H9 (cell line): ENCODE data around the gene PMF1. TPM values are rescaled to one million over a fixed set of nuclear protein-coding genes. Genes with fewer than 3 reads are reported as not detected.
A peak's percentile ranks its signal among the peaks of the same experiment; 100 is the strongest.

Experiments used
- DNase-seq: peaks from one replicate; pipeline ENCODE4 v3.0.0-alpha.2; 2017
- H2AFZ ChIP-seq: one replicate; pipeline ENCODE4 v1.6.1; 2013; ENCODE audit warnings: mild to moderate bottlenecking, low read length, control low read depth, moderate library complexity
- H2AK5ac ChIP-seq: 2 replicates; pipeline ENCODE4 v1.6.1; 2013; ENCODE audit warnings: low read length, control low read depth, mixed read lengths; ENCODE audit not compliant: insufficient read length
- H2BK120ac ChIP-seq: one replicate; pipeline ENCODE4 v1.6.1; 2013; ENCODE audit warnings: low read depth, mild to moderate bottlenecking, low read length, control low read depth, inconsistent platforms; ENCODE audit not compliant: poor library complexity, severe bottlenecking
- H2BK12ac ChIP-seq: 2 replicates; pipeline ENCODE4 v1.6.1; 2013; ENCODE audit warnings: low read length, control low read depth, mixed read lengths, low read depth; ENCODE audit not compliant: insufficient read length
- H2BK15ac ChIP-seq: 2 replicates; pipeline ENCODE4 v1.6.1; 2013; ENCODE audit warnings: low read depth, low read length, control low read depth
- H2BK20ac ChIP-seq: one replicate; pipeline ENCODE4 v1.6.1; 2013; ENCODE audit warnings: low read depth, mild to moderate bottlenecking, low read length, control low read depth, inconsistent platforms; ENCODE audit not compliant: poor library complexity, severe bottlenecking
- H2BK5ac ChIP-seq: 2 replicates; pipeline ENCODE4 v1.6.1; 2013; ENCODE audit warnings: low read length, control low read depth, mixed read lengths; ENCODE audit not compliant: insufficient read length
- H3K14ac ChIP-seq: 2 replicates; pipeline ENCODE4 v1.6.1; 2013; ENCODE audit warnings: low read length, control low read depth; ENCODE audit not compliant: insufficient read depth
- H3K18ac ChIP-seq: 2 replicates; pipeline ENCODE4 v1.6.1; 2013; ENCODE audit warnings: low read depth, mild to moderate bottlenecking, mixed read lengths, low read length, control low read depth; ENCODE audit not compliant: insufficient read length
- H3K23ac ChIP-seq: 2 replicates; pipeline ENCODE4 v1.6.1; 2013; ENCODE audit warnings: low read length, control low read depth, mixed read lengths, low read depth; ENCODE audit not compliant: insufficient read length
- H3K23me2 ChIP-seq: 2 replicates; pipeline ENCODE4 v1.6.1; 2013; ENCODE audit warnings: low read depth, mild to moderate bottlenecking, mixed read lengths, low read length, control low read depth; ENCODE audit not compliant: insufficient read length, poor library complexity, severe bottlenecking
- H3K27ac ChIP-seq: 2 replicates; pipeline ENCODE4 v1.5.1; 2013; ENCODE audit warnings: low read length, control low read depth, mixed read lengths, low read depth; ENCODE audit not compliant: insufficient read length
- H3K27me3 ChIP-seq: 2 replicates; pipeline ENCODE4 v1.6.1; 2013; ENCODE audit warnings: low read length, control low read depth, inconsistent platforms; ENCODE audit not compliant: insufficient read depth
- H3K4ac ChIP-seq: 2 replicates; pipeline ENCODE4 v1.6.1; 2013; ENCODE audit warnings: low read depth, mild to moderate bottlenecking, control low read depth, inconsistent platforms, low read length, moderate library complexity
- H3K4me1 ChIP-seq: 2 replicates; pipeline ENCODE4 v1.6.1; 2013; ENCODE audit warnings: low read length, control low read depth, inconsistent platforms; ENCODE audit not compliant: insufficient read depth
- H3K4me2 ChIP-seq: 2 replicates; pipeline ENCODE4 v1.6.1; 2013; ENCODE audit warnings: low read length, control low read depth, mixed read lengths; ENCODE audit not compliant: insufficient read length, insufficient read depth
- H3K56ac ChIP-seq: 2 replicates; pipeline ENCODE4 v1.6.1; 2013; ENCODE audit warnings: low read depth, mild to moderate bottlenecking, mixed read lengths, low read length, control low read depth; ENCODE audit not compliant: insufficient read length
- H3K79me1 ChIP-seq: 2 replicates; pipeline ENCODE4 v1.6.1; 2013; ENCODE audit warnings: low read depth, mild to moderate bottlenecking, moderate library complexity, low read length, control low read depth, inconsistent platforms; ENCODE audit not compliant: insufficient read depth, poor library complexity, severe bottlenecking
- H3K79me2 ChIP-seq: 2 replicates; pipeline ENCODE4 v1.6.1; 2013; ENCODE audit warnings: low read length, control low read depth, inconsistent platforms; ENCODE audit not compliant: insufficient read depth
- H3K9ac ChIP-seq: 2 replicates; pipeline ENCODE4 v1.6.1; 2013; ENCODE audit warnings: low read length, control low read depth, mixed read lengths; ENCODE audit not compliant: insufficient read length; ENCODE audit errors: extremely low read depth
- H3K9me3 ChIP-seq: one replicate; pipeline ENCODE4 v1.6.1; 2013; ENCODE audit warnings: low read depth, low read length, inconsistent platforms; ENCODE audit not compliant: control insufficient read depth
- H3T11ph ChIP-seq: one replicate; pipeline ENCODE4 v1.6.1; 2013; ENCODE audit warnings: mild to moderate bottlenecking, low read length, control low read depth, inconsistent platforms
- H4K20me1 ChIP-seq: one replicate; pipeline ENCODE4 v1.6.1; 2013; ENCODE audit not compliant: control insufficient read depth, insufficient read length, insufficient read depth
- H4K5ac ChIP-seq: 2 replicates; pipeline ENCODE4 v1.6.1; 2013; ENCODE audit warnings: low read depth, mild to moderate bottlenecking, mixed read lengths, low read length, control low read depth; ENCODE audit not compliant: insufficient read length
- H4K8ac ChIP-seq: replicated peaks from 2 replicates; pipeline ENCODE4 v1.6.1; 2013; ENCODE audit warnings: low read length, control low read depth, mixed read lengths, low read depth; ENCODE audit not compliant: insufficient read length
- H4K91ac ChIP-seq: 2 replicates; pipeline ENCODE4 v1.6.1; 2013; ENCODE audit warnings: low read depth, mild to moderate bottlenecking, moderate library complexity, mixed read lengths, low read length, control low read depth; ENCODE audit not compliant: insufficient read length
- H3K27ac Mint-ChIP-seq, 3 experiments: 2 replicates in 2 of 3; 3 replicates in 1 of 3; pipeline ENCODE4 v1.8.0; 2020 to 2021; ENCODE audit warnings: mixed read lengths in 3 of 3, mild to moderate bottlenecking in 1 of 3, moderate library complexity in 1 of 3
- H3K27me3 Mint-ChIP-seq: 2 replicates; pipeline ENCODE4 v1.8.0; 2021; ENCODE audit warnings: low read depth, mild to moderate bottlenecking, moderate library complexity, mixed read lengths
- H3K36me3 Mint-ChIP-seq, 3 experiments: 2 replicates in 2 of 3; 3 replicates in 1 of 3; pipeline ENCODE4 v1.8.0; 2020 to 2021; ENCODE audit warnings: low read depth in 3 of 3, mixed read lengths in 3 of 3; ENCODE audit not compliant: insufficient read depth in 1 of 3
- H3K4me1 Mint-ChIP-seq, 2 experiments: 2 replicates each; pipeline ENCODE4 v1.8.0; 2020; ENCODE audit warnings: mixed read lengths in 2 of 2
- H3K4me3 Mint-ChIP-seq, 2 experiments: 2 replicates in 1 of 2; 3 replicates in 1 of 2; pipeline ENCODE4 v1.8.0; 2020 to 2021; ENCODE audit warnings: mild to moderate bottlenecking in 2 of 2, mixed read lengths in 2 of 2, moderate library complexity in 1 of 2
- H3K9me3 Mint-ChIP-seq, 2 experiments: 2 replicates in 1 of 2; 3 replicates in 1 of 2; pipeline ENCODE4 v1.8.0; 2020; ENCODE audit warnings: mild to moderate bottlenecking in 2 of 2, mixed read lengths in 2 of 2, moderate library complexity in 1 of 2
- CTCF ChIP-seq: fragments of 200-600 bp; sonication (generic); conservative IDR thresholded peaks from 3 replicates; pipeline ENCODE4 v1.8.0; 2021; ENCODE audit warnings: antibody characterized with exemption, mild to moderate bottlenecking
- WGBS: extraction: QIAGEN DNeasy Blood & Tissue Kit; methylation state at CpG from one replicate; pipeline ENCODE4 v1.1.7; 2013; ENCODE audit warnings: missing lambda C conversion rate, low lambda C conversion rate, mixed read lengths; ENCODE audit not compliant: insufficient read length; ENCODE audit errors: extremely low coverage; 5-methylcytosine and 5-hydroxymethylcytosine counted together
- total RNA-seq: library from RNA; stranded (reverse); gene quantifications from 2 replicates; pipeline ENCODE4 v1.2.1, GENCODE V29; 2021

PMF1 gene
- total RNA-seq, 1 experiment from 2014 or later = 136 TPM

GRCh38 chr1:156245451-156246232, 32.8 kb downstream of the PMF1 start:
- no peak overlapping the region for H3K9ac ChIP-seq

More at GRCh38 chr1:156245451-156246232, 32.8 kb downstream of the PMF1 start:
- Histone ChIP-seq H2AK5ac (no peak overlapping the region), H3K18ac (no peak overlapping the region), H2BK15ac (no peak overlapping the region), H3K27ac (no peak overlapping the region), H3K79me1 (no peaks in the 10 kb centered on the region), H2BK20ac (no peak overlapping the region), H3K56ac (no peak overlapping the region), H2AFZ (no peak overlapping the region), H2BK5ac (no peak overlapping the region), H3K27me3 (no peaks in the 10 kb centered on the region), H4K8ac (no peak overlapping the region), H4K20me1 (no peaks in the 10 kb centered on the region), H3K9me3 (no peaks in the 10 kb centered on the region), H3K79me2 (no peaks in the 10 kb centered on the region), H4K91ac (no peak overlapping the region), H3K23ac (no peak overlapping the region), H3K14ac (no peak overlapping the region; the same call in 1 of the 2 replicates), H2BK12ac (no peak overlapping the region), H3K23me2 (peaks cover 3% of the 10 kb centered on the region), H3T11ph (no peak overlapping the region), H2BK120ac (no peak overlapping the region), H4K5ac (no peak overlapping the region), H3K4ac (no peak overlapping the region), H3K4me2 (no peak overlapping the region), H3K4me1 (peaks cover 2% of the 10 kb centered on the region; the same call in 1 of the 2 replicates)
- TF ChIP-seq CTCF = no peak
- H3K27me3 Mint-ChIP-seq = peaks cover 4% of the 10 kb centered on the region; the same call in 1 of the 2 replicates
- peak; percentile 54 for DNase-seq
- H3K4me3 Mint-ChIP-seq = no peak overlapping the region
- no peaks in the 10 kb centered on the region for H3K9me3 Mint-ChIP-seq
- H3K36me3 Mint-ChIP-seq = peaks cover 7 to 25% (median 15%) of the 10 kb centered on the region in 3 experiments; a peak in 6 of 7 replicates
- H3K4me1 Mint-ChIP-seq = peaks cover 17 to 22% of the 10 kb centered on the region in 2 experiments
- peak overlapping the region; percentile 66 to 93 (median 85); a peak in 4 of 7 replicates for H3K27ac Mint-ChIP-seq
- WGBS = no CpG with 5 or more reads among the region's 69 CpGs
